Muscle layer of duodenum (tissue), 2 donors: ENCODE data around the gene GRB10.

Experiments used
- H3K27ac ChIP-seq: one replicate; pipeline ENCODE4 v1.7.0; 2013; ENCODE audit warnings: mild to moderate bottlenecking, low read length
- H3K27me3 ChIP-seq: one replicate; pipeline ENCODE4 v1.7.0; 2013; ENCODE audit warnings: low read depth, mild to moderate bottlenecking, control low read depth, low read length
- H3K36me3 ChIP-seq, 2 donors: one replicate each; pipeline ENCODE4 v1.7.0; 2013; ENCODE audit warnings: low read length in 2 of 2, control low read depth in 1 of 2, mild to moderate bottlenecking in 1 of 2; ENCODE audit not compliant: insufficient read depth in 2 of 2, control insufficient read depth in 1 of 2
- H3K4me1 ChIP-seq, 2 donors: one replicate each; pipeline ENCODE4 v1.7.0; 2013; ENCODE audit warnings: low read length in 2 of 2, mild to moderate bottlenecking in 2 of 2, control low read depth in 1 of 2, moderate library complexity in 1 of 2; ENCODE audit not compliant: insufficient read depth in 2 of 2, control insufficient read depth in 1 of 2
- H3K4me3 ChIP-seq, 2 donors: one replicate each; pipeline ENCODE4 v1.7.0; 2013; ENCODE audit warnings: low read length in 2 of 2, low read depth in 1 of 2, mild to moderate bottlenecking in 1 of 2
- H3K9me3 ChIP-seq, 2 donors: one replicate each; pipeline ENCODE4 v1.7.0; 2013; ENCODE audit warnings: low read length in 2 of 2, control low read depth in 1 of 2, mild to moderate bottlenecking in 1 of 2; ENCODE audit not compliant: control insufficient read depth in 1 of 2
- donor health status: healthy.

GRB10 gene

GRCh38 chr7:50648570-50649169 lies 134.0 kb downstream of the GRB10 start:
- Histone ChIP-seq H3K36me3 (no peaks in the 10 kb centered on the region), H3K4me3 (no peak overlapping the region), H3K27ac (no peak overlapping the region), H3K9me3 (no peaks in the 10 kb centered on the region), H3K4me1 (peaks cover 0 to 5% of the 10 kb centered on the region in 2 donors), H3K27me3 (no peaks in the 10 kb centered on the region)

- Histone ChIP-seq H3K9me3 (no peaks in the 10 kb centered on the region), H3K4me3 (no peak overlapping the region), H3K27ac (no peak overlapping the region), H3K36me3 (no peaks in the 10 kb centered on the region), H3K27me3 (no peaks in the 10 kb centered on the region), H3K4me1 (no peaks in the 10 kb centered on the region)
Measured at GRCh38 chr7:50648076-50648475, 134.6 kb downstream of the GRB10 start.

GRCh38 chr7:50647286-50647980 lies 135.3 kb downstream of the GRB10 start:
- Histone ChIP-seq H3K27ac (no peak overlapping the region), H3K4me1 (no peaks in the 10 kb centered on the region), H3K4me3 (no peak overlapping the region), H3K27me3 (no peaks in the 10 kb centered on the region), H3K36me3 (no peaks in the 10 kb centered on the region), H3K9me3 (no peaks in the 10 kb centered on the region)

- Histone ChIP-seq H3K27ac (no peak overlapping the region), H3K36me3 (no peaks in the 10 kb centered on the region), H3K4me3 (no peak overlapping the region), H3K4me1 (no peaks in the 10 kb centered on the region), H3K9me3 (no peaks in the 10 kb centered on the region), H3K27me3 (no peaks in the 10 kb centered on the region)
Measured at GRCh38 chr7:50646069-50646468, 136.6 kb downstream of the GRB10 start.

GRCh38 chr7:50645186-50645585 lies 137.5 kb downstream of the GRB10 start:
- no peaks in the 10 kb centered on the region for H3K9me3 ChIP-seq
- no peaks in the 10 kb centered on the region for H3K27me3 ChIP-seq
- no peaks in the 10 kb centered on the region for H3K4me1 ChIP-seq
- no peak overlapping the region for H3K27ac ChIP-seq
- no peak overlapping the region for H3K4me3 ChIP-seq
- H3K36me3 ChIP-seq = peaks cover 0 to under 1% of the 10 kb centered on the region in 2 donors

GRCh38 chr7:50644586-50644985 lies 138.1 kb downstream of the GRB10 start:
- Histone ChIP-seq H3K27me3 (no peaks in the 10 kb centered on the region), H3K4me1 (no peaks in the 10 kb centered on the region), H3K36me3 (peaks cover 0 to 4% of the 10 kb centered on the region in 2 donors), H3K4me3 (no peak overlapping the region), H3K27ac (no peak overlapping the region), H3K9me3 (no peaks in the 10 kb centered on the region)

- H3K27ac ChIP-seq = no peak overlapping the region
- H3K36me3 ChIP-seq = peaks cover 0 to 4% of the 10 kb centered on the region in 2 donors
- H3K27me3 ChIP-seq = no peaks in the 10 kb centered on the region
- no peaks in the 10 kb centered on the region for H3K4me1 ChIP-seq
- no peak overlapping the region for H3K4me3 ChIP-seq
- H3K9me3 ChIP-seq = no peaks in the 10 kb centered on the region
Measured at GRCh38 chr7:50644114-50644513, 138.6 kb downstream of the GRB10 start.

- H3K27ac ChIP-seq = no peak overlapping the region
- H3K9me3 ChIP-seq = no peaks in the 10 kb centered on the region
- H3K4me3 ChIP-seq = no peak overlapping the region
- no peaks in the 10 kb centered on the region for H3K4me1 ChIP-seq
- peaks cover 0 to 10% of the 10 kb centered on the region in 2 donors for H3K36me3 ChIP-seq
- H3K27me3 ChIP-seq = no peaks in the 10 kb centered on the region
Measured at GRCh38 chr7:50641442-50642405, 141.0 kb downstream of the GRB10 start.

- Histone ChIP-seq H3K9me3 (no peaks in the 10 kb centered on the region), H3K36me3 (peaks cover 0 to 10% of the 10 kb centered on the region in 2 donors), H3K27ac (no peak overlapping the region), H3K27me3 (no peaks in the 10 kb centered on the region), H3K4me3 (no peak overlapping the region), H3K4me1 (no peaks in the 10 kb centered on the region)
Measured at GRCh38 chr7:50640779-50641178, 141.9 kb downstream of the GRB10 start.

- no peaks in the 10 kb centered on the region for H3K27me3 ChIP-seq
- H3K4me3 ChIP-seq = no peak overlapping the region
- H3K9me3 ChIP-seq = no peaks in the 10 kb centered on the region
- no peaks in the 10 kb centered on the region for H3K4me1 ChIP-seq
- H3K27ac ChIP-seq = no peak overlapping the region
- peaks cover 0 to 10% of the 10 kb centered on the region in 2 donors for H3K36me3 ChIP-seq
Measured at GRCh38 chr7:50640256-50640655, 142.4 kb downstream of the GRB10 start.
